ENCODE results near the gene COL28A1.

- TF ChIP-seq EZH2 (IDR thresholded peaks at IDR 0.05) (no peak), POLR2AphosphoS5 (IDR thresholded peaks at IDR 0.05; ENCODE audit: borderline replicate concordance, low read depth, low read length) (no peak), FOXP2 (optimal IDR thresholded peaks at IDR 0.05; ENCODE audit: control extremely low read depth, extremely low read length, insufficient read depth) (no peak)
These were observed 8.6 kb downstream of the COL28A1 start for GRCh38 chr7:7527047-7527446.

All from SK-N-MC (cell line).